ENCODE measurements around the gene RAB33A.
"Not testable (repeated sequence)": the region's sequence is repeated elsewhere in the genome, so short reads cannot be mapped to it uniquely, and the experiment has no call there.

Gene RAB33A

GRCh38 chrX:130212371-130212770, 40.6 kb downstream of the RAB33A start:
- peaks cover 18% of the 10 kb centered on the region for H3K36me3 Mint-ChIP-seq (ENCODE audit: insufficient read depth)
- no peak for ATAC-seq (replicated peaks; ENCODE audit: extremely low read depth, poor library complexity, severe bottlenecking)
- no peaks in the 10 kb centered on the region for H3K9me3 Mint-ChIP-seq
- no peaks in the 10 kb centered on the region for H3K27me3 Mint-ChIP-seq
- H3K4me3 Mint-ChIP-seq, result no peak overlapping the region
- H3K4me1 Mint-ChIP-seq, result peaks cover 14% of the 10 kb centered on the region
- no peak for DNase-seq (ENCODE audit: low spot score in 2 of 2)
- no peak overlapping the region for H3K27ac Mint-ChIP-seq (ENCODE audit: low read depth)

GRCh38 chrX:130213376-130213775, 41.6 kb downstream of the RAB33A start:
- no peak for ATAC-seq (replicated peaks; ENCODE audit: extremely low read depth, poor library complexity, severe bottlenecking)
- Mint-ChIP-seq H3K27me3 (no peaks in the 10 kb centered on the region), H3K4me1 (peaks cover 14% of the 10 kb centered on the region), H3K27ac (ENCODE audit: low read depth) (no peak overlapping the region), H3K36me3 (ENCODE audit: insufficient read depth) (peaks cover 17% of the 10 kb centered on the region), H3K9me3 (no peaks in the 10 kb centered on the region), H3K4me3 (no peak overlapping the region)
- no peak for DNase-seq (ENCODE audit: low spot score in 2 of 2)

- no peak overlapping the region for H3K4me3 Mint-ChIP-seq
- ATAC-seq (replicated peaks; ENCODE audit: extremely low read depth, poor library complexity, severe bottlenecking), result no peak
- no peak for DNase-seq (ENCODE audit: low spot score in 2 of 2)
- H3K27me3 Mint-ChIP-seq, result no peaks in the 10 kb centered on the region
- H3K27ac Mint-ChIP-seq (ENCODE audit: low read depth), result no peak overlapping the region
- peaks cover 12% of the 10 kb centered on the region for H3K4me1 Mint-ChIP-seq
- peaks cover 16% of the 10 kb centered on the region for H3K36me3 Mint-ChIP-seq (ENCODE audit: insufficient read depth)
- H3K9me3 Mint-ChIP-seq, result no peaks in the 10 kb centered on the region
These were observed 44.6 kb downstream of the RAB33A start for GRCh38 chrX:130216320-130216719.

GRCh38 chrX:130224810-130225209, 53.0 kb downstream of the RAB33A start:
- no peak for ATAC-seq (replicated peaks; ENCODE audit: extremely low read depth, poor library complexity, severe bottlenecking)
- Mint-ChIP-seq H3K27ac (ENCODE audit: low read depth) (no peak overlapping the region), H3K9me3 (no peaks in the 10 kb centered on the region), H3K4me3 (no peak overlapping the region), H3K36me3 (ENCODE audit: insufficient read depth) (peaks cover 19% of the 10 kb centered on the region), H3K27me3 (no peaks in the 10 kb centered on the region), H3K4me1 (no peaks in the 10 kb centered on the region)
- no peak for DNase-seq (ENCODE audit: low spot score in 2 of 2)

GRCh38 chrX:130228871-130229270, 57.1 kb downstream of the RAB33A start:
- H3K36me3 Mint-ChIP-seq (ENCODE audit: insufficient read depth), result peaks cover 24% of the 10 kb centered on the region
- no peak overlapping the region for H3K4me3 Mint-ChIP-seq

GRCh38 chrX:130231184-130231583, 59.4 kb downstream of the RAB33A start:
- not testable (repeated sequence) for H3K27ac Mint-ChIP-seq (ENCODE audit: low read depth); DNase-seq (ENCODE audit: low spot score in 2 of 2); H3K27me3 Mint-ChIP-seq; H3K9me3 Mint-ChIP-seq; ATAC-seq (replicated peaks; ENCODE audit: extremely low read depth, poor library complexity, severe bottlenecking); H3K4me1 Mint-ChIP-seq; H3K4me3 Mint-ChIP-seq
- peaks cover 20% of the 10 kb centered on the region for H3K36me3 Mint-ChIP-seq (ENCODE audit: insufficient read depth)

More at GRCh38 chrX:130228871-130229270, 57.1 kb downstream of the RAB33A start:
- Mint-ChIP-seq H3K27me3 (no peaks in the 10 kb centered on the region), H3K9me3 (no peaks in the 10 kb centered on the region), H3K27ac (ENCODE audit: low read depth) (no peak overlapping the region), H3K4me1 (no peaks in the 10 kb centered on the region)
- no peak for ATAC-seq (replicated peaks; ENCODE audit: extremely low read depth, poor library complexity, severe bottlenecking)
- no peak for DNase-seq (ENCODE audit: low spot score in 2 of 2)
